Effector CD8-positive, alpha-beta T cell (primary cell): ENCODE results near the gene PCTP.

ENCODE experiments used
- DNase-seq: peaks from one replicate; lab custom pipeline; 2025; lab: John Stamatoyannopoulos, UW

The PCTP gene

DNA sequence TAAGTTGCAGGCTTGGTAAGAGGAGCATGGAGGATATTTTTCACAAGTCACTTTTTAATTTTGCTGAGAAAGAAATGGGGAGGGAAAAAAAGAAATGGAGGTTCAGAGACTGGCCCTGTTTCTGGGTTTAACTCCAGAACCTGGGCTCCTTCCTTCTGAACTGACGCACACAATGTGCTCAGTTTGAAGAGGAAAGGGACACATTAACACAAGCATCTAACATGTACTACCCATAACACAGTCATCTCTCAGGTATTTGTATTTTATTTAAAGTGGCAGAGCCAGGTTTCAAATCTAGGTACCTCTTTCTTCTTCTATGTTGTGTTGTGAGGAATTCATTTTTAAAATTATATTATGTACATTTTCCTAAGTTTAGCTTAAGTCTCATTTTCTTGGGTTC, 22.9 kb upstream of the PCTP start:
- no peak for DNase-seq

DNA sequence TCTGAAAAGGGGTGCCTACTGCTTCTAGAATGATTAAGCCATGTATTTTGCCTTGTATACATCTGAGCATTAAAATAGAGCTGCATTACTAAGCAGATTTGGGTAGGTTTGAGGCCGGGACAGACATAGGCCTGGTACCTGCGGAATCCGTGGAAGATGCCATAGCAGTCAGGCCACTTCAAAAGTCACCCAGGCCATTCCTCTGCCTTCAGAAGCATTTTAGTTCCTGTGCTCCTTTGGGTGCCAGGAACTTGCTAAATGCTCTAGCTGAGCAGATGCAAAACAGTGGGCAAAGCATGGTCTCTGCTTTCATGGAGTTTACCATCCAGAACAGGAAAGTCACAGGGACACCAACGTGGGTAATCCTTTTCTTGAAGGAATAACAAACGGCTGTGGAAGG, 22.5 kb upstream of the PCTP start:
- no peak for DNase-seq

DNA sequence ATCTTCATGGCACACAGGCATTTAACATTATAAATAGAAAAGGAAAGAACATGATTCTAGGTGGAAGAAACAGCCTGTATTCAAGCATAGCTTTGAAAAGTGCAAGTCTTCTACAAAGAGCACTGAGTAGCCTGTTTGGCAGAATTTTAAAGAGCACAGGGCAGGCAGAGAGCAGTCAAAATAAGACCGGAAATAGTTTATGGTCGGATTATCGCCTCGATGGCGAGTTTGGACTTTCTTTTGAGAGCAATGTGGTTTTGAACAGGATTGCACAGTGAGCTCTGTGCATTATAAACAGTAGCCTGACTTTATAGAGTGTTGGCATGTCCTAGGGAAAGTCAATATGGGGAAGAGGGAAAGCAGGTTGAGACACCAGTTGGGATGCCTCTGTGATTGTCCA, 22.0 kb upstream of the PCTP start:
- DNase-seq: no peak

DNA sequence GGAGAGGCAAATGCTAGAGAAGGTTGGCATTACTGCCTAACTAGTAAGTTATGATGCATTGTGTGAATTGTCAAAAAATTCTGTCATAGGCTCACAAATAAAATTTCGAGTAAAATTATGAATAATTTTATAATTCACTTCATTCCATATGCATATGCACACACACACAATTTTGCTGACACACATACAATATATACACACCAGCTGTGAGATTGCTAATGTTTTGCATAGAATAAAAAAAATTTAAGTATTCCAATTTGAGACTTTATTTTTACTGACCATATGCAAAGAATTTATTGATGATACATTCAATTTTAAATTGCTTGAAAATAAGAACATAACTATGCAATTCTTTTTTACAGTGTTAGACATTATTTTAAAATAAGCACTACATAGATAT, 21.4 kb upstream of the PCTP start:
- DNase-seq: no peak

DNA sequence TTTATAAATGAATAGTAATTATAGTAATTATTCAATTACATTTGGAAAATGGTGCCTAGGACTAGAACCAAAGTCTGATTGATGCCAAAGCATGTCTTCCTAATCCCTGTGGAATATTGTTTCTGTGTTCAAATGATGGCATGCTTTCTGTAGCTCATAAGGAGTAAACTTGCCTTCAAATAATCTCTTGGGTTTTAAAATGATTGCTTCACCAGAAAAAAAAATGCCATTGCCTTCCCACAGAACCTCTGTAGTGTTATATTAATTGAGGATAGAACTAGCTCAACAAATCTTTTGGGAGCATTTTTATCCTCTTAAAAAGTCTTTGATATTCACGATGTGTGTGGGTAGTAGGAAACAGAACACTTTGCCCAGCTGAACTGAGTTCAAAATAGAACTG, 20.5 kb upstream of the PCTP start:
- no peak for DNase-seq

DNA sequence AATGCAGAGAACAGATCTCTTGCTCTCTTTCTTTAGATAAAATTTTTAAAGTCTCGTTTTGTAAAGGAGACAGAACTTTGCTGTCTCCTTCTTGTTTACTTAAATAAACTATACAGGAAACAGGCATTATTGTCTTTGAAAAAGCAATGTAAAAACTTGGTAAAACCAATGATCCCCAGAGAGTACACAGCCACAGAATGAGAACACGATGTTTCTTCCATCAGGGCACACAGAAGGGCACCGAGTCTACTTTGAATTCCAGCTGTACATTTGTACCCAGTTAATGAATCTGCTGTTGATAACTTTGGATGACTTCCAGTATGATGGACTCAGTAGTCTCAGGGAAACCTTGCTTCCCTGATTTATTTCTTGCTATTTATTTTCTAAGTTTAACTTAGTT, 20.0 kb upstream of the PCTP start:
- no peak for DNase-seq

DNA sequence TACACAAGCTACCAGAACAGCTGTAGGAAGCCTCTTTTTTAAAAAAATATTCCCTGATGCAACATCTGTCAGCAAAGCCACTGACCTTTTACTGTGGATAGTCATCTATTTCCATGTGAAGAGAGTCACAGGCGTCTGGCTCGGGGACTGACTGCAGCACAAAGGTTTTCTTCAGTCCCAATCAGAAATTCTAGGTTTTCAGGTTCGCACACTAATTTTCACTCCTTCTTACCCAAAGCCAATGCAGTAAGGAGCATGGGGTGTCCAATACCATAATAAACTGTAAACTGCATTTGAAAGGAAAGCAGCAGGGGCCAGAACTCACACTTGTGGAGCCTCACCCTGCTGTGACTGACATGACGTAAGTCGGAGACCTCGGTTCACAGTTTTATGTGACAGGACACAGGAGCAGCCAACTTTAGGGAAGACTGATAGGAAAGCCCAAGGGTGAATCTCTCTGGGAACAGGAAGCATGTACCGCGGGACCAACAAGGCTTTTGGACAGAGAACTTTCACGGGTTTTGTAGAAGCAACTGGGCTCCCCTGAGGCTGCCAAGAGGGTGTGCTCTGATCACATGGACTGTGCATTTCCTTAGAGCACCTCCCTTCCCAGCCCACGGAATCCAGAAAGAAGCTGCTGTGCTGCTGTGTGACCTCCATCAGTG, 19.1 kb upstream of the PCTP start:
- no peak for DNase-seq

DNA sequence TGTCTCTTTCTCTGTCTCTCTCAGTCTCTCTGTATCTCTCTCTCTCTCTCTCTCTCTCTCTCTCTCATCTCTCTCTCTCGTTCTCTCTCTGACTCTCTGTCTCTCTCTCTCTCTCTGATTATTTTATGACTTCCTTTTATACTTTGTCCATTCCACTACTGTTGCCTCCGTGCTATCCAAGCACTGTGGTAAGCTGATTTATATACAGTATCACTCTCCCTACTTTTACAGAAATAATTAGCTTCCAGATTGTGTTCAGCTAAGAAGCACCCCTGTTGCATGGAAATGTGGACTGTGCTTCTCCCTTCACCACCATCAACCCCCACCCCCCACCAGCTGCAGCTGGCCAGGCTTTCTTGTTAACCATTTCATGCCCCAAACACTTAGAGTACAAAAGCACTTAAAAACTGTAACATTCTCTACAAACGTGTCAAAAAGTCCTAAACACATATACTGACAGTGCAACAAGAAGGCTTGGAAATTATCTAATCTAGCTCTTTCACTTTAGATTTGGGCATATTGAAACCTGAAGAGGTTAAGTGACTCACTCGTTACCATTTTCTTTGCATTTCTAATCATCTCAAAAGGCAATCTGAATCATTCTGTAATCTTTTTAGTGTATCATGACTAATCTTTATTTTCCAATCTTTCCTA, 16.6 kb upstream of the PCTP start:
- no peak for DNase-seq

DNA sequence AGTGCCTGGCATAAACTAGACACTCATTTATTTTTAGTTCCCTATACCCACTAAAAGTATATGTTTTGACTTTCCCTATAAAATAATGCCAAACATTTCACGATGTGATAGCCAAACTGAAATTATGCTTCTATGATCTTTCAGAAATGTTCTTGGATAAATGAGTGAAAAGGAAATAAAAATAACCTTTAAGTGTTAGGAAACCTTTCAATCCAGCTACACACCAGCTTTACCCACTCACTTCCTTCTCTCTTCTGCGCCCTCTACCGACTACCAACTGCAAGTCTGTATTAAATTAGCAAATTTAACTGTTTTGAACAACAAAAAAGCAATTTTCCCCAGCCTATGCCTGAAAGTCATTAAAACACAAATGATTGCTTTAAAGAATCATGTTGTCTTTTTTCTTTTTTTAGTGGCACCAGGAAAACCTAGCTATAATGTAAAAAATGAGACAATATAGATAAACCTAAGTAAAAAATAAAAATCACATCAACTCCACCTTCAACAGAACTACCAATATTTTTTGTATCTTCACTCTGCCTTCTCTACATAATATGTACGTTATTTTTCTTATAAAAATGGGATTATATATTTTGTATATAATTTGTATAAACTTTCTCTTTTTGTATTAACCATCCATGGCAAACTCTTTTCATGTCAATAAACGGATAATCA, 15.0 kb upstream of the PCTP start:
- no peak for DNase-seq

DNA sequence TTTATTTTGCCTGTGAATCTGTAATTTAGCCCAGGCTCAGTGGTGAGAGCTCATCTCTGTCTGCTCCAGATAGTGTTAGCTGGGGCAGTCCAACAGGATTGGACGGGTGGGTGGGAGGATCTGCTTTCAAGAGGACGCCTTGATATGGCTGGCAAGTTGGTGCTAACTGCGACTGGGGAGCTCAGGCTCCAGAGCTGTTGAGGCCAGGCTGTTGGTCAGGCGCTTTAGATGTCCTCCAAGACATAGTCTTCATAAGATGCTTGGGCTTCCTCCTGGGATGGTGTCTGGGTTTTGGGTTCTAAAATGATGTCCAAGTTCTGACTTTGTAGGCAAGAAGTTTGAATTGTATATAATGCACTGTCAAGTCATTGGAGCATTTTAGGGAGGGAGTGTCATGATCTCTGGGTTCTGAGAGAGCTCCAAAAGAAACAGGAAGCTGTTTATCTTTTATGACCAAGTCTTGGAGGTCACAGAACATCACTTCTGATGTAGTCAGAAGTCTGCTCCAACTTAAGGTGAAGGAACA, 12.8 kb upstream of the PCTP start:
- DNase-seq: no peak

DNA sequence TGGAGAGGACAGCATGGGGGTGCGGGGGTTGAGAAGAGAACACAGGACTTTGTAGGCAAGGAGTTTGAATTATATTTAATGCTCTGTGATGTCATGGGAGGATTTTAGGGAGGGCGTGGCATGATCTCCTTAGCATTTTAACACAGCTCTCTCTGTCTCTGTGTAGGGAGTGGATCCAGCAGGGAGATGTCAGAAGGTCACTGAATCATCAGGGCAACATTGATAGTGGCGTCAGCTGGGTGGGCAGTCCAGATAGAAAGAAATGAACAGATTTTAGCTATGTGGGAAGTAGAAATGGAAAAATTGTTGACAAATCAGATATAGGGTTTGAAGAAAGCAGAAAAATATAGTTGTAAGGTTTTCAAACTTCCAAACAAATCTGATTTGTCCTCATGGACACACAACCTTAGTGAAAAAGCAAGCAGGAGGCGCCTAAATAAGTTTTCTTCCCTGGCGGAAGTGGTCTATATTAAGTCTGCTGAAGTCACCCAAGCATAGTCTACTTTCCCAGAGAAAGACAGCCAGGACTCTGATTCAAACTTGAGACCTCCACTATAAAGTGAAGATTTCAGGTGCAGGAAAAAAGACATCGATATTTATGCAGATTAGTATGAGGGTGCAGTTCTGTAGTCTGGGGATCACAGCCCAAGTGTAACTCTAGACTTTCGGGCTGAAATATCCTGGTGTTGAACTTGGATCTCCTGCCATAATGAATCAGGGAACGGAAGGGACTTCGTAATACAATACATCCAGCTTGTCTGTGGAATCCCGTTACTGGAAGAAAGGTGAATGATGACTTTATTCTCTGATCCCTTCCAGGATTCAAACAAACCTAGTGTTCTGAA, 10.1 kb upstream of the PCTP start:
- no peak for DNase-seq

DNA sequence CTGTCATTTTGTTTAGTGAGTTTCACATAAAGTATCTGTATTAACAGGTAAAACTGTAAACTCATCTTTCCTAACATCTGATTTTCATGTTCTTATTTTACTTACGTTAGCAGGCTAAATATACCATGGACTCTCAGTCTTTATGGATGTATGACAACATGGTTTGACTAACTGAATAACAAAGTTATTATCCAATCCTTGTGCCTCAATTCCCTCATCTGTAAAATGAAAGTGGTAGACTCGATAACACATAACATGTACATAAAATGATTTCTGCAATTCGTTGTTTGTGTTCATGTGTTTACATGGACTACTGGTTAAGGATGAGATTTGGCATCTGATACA, 9.5 kb upstream of the PCTP start:
- DNase-seq: no peak

DNA sequence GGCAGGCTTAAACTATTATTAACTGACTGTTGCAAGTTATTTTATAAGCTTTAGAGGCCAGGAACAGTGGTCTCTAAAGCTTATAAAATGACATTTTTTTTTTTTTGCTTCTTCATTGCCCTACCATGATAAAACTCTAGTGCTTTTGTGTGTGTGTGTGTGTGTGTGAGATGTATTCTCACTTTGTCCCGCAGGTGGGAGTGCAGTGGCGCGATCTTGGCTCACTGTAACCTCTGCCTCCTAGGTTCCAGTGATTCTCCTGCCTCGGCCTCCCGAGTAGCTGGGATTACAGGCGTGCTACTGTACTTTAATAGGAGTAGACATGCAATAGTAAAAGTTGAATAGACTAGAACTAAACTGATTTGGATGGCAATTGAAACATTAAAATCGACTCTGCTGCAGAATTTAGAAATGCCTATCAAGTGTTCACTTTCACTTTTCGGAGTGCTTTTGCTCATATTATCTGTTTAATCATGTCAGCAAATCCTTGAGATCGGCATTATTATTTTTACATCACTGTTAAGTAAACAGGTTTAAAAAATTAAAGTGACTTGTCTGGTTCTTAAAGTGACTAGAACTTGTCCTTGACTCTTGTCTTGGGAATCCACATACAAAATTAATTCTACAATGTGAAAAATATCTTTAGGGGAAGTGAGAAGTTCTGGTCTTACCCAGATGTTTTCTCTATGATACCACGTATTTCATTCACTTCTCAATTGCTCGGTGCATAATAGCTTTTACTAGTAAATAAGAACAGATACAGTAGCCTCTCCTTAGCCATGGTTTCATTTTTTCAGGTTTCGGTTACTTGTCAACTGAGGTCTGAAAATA, 8.4 kb upstream of the PCTP start:
- DNase-seq: no peak

DNA sequence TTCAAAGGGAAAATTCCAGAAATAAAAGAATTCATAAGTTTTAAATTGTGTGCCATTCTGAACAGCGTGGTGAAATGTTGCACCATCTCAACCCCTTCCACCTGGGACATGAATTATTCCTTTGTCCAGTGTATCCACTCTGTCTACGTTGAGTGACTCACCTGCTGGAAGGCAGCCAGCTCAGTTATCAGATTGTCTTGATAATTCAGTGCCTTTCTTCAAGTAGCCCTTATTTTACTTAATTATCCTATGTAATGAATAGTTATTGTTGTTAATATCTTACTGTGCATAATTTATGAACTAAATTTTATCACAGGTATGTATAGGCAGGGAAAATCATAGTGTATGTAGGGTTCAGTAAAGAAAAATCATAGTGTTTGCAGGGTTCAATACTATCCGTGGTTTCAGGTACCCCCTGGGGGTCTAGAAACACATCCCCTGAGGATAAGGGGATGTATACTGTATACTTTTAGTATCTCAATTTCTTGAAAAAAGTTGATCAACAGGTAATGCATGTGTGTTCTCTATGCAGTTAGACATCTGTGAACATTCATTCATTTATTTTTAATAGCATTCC, 7.7 kb upstream of the PCTP start:
- no peak for DNase-seq

DNA sequence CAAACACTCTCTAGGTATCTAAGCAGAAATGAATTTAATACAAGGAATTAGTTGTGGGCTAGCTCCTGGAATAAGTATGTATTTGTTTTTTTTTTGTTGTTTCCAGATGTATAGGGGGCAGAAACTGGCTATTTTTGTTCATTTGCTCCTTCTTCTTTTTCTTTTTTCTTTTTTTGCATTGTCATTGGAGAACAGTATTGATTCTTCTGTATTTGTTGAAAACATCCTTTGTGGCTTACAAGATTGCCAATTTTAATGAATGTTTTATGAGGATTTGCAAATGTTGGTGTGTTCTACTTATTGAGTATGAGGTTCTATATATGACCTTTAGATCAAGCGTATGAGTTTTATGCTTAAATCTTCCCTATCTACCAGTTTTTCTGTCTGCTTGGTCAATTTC, 5.6 kb upstream of the PCTP start:
- no peak for DNase-seq

DNA sequence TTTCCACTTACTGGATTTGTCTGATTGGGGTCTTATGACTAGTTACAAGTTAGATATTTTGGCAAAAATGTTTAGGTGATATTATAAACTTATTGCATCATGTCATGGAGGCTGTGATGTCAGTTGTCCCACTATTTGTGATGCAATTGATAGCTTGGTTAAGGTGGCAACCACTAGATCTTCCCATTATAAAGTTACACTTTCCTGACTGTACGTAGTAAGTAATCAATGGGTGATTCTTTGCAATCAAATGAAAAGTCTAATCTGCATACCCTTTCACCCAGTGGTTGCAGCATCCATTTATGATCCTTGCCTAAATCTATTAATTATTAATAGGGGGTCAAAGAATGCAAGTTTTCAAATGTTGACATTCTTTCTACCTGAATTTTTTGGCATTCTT, 4.4 kb upstream of the PCTP start:
- DNase-seq: no peak

DNA sequence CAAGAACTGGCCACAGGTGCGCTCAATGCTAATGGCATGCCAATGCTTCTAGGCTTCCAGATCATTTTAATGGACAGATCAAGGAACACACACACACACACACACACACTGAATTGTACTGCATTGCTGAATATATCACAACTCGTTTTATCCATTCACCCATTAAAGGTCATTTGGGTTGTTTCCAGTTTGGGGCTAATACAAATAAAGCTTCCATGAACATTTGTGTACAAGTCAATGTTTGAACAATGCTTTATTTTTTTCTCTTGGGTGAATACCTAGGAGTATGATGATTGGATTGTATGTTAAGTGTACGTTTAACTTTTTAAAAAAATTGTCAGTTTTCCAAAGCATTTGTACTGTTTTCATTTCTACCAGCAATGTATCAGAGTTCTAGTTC, 3.6 kb upstream of the PCTP start:
- no peak for DNase-seq

DNA sequence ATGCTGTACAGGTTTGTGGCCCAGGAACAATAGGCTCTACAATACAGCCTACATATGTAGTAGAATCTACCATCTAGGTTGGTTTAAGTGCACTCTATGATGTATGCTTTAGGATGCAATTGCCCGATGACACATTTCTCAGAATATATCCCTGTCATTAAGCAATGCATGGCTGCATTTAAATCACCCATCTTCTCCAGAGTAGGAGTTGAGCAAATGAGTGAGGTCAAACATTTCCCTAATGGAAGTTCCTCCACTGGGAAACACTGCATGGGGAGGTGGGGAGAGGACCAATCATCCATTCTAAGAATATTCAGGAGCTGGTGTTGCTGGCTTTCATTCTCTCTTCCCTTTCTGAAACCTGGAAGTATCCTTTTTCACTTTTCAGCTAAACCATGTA, 2.0 kb upstream of the PCTP start:
- DNase-seq: no peak

DNA sequence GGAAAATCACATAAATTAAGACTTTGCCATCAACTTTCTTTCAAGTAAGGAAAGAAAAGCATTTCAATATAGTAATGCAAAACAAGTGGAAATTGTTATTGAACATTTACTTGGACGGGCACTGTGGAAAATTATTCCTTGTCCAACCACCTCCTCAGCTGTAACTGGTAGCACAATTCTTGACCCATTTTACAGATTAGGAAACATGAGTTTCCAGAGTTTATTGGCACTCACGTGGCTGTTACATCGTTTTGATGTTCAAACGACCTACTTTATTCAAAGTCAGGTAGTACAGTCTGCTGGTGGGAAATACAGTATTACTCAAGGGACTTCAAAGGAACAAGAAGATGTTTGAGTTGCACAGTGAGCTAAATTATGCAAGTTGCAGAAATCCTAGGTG, 866 bp upstream of the PCTP start:
- no peak for DNase-seq

DNA sequence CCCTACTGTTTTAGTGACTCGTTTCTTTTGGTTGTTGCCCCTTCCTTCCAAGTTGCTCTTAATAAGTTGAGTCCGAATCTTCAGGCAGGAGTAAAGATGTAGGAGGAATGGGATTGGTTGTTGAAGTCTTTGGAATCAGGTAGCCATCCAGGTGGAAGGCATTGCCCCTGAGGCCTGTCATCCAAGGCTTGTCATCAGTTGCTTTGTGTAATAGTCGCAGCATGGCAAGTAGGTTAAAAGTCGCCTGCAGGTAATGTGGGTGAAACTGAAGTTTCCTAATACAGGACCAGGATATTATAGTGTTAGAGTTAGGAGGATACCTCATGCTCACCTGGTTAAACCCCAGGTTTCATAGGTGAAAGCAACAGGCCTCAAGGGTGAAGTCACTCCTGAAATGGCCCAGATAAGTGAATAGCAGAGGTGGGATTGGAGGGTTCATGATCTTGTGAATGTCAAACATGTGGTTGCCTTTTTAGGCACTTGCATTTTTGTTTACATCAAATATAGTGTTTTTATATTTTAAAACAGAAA, 934 bp downstream of the PCTP start:
- DNase-seq: no peak

DNA sequence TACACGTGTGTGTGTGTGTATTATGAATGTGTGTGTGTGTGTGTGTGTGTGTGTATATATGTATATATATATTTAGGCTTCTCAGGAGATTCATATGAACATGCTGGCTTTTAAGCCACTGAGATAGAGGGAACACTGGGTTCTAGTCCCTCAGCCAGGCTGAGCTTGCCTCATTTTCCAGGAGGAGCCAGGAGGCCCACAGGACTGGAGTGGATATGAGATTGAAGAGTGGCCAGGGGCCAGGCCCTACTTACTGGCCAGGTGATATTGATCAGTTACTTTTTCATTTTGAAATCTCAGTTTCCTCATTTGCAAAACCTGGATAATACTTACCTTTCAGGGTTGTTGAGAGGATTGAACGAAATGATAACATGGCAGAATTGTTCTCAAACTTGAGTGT, 5.8 kb downstream of the PCTP start:
- DNase-seq: no peak
